HL-60 (cell line): ENCODE data around the gene WDFY4.

Experiments
- POLR2AphosphoS5 ChIP-seq: IDR thresholded peaks from 2 replicates; pipeline ENCODE4 v1.6.1; 2012; ENCODE audit warnings: low read depth
- SPI1 ChIP-seq: IDR thresholded peaks from 2 replicates; pipeline ENCODE4 v1.6.1; 2012; ENCODE audit warnings: low read depth, mild to moderate bottlenecking, borderline replicate concordance
- TF ChIP-seq, protein P1 (sequence below): IDR thresholded peaks from one replicate; pipeline ENCODE4 v1.5.1; 2011; ENCODE audit warnings: low read length, control low read depth, inconsistent platforms; ENCODE audit not compliant: insufficient read depth

DNA sequence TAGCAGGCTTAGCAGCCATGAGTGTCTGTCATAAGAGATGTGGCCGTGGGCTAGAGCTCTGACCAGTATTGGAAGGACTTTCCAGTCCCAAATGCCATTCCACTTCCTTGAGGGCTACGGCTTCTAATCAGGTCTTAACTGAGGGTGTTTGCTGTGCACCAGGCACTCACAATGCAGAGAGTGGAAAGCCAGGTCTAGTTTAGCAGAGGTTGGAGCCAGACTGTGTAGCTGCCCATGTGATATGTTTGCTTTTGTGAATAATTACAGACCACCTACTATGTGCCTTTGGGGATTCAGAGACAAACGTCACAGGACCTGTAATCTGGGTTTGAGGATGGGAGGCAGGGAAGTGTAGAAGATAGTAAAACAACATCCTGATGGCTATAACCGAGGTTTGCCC is 79.8 kb downstream of the WDFY4 start:
- TF ChIP-seq, protein P1, sequence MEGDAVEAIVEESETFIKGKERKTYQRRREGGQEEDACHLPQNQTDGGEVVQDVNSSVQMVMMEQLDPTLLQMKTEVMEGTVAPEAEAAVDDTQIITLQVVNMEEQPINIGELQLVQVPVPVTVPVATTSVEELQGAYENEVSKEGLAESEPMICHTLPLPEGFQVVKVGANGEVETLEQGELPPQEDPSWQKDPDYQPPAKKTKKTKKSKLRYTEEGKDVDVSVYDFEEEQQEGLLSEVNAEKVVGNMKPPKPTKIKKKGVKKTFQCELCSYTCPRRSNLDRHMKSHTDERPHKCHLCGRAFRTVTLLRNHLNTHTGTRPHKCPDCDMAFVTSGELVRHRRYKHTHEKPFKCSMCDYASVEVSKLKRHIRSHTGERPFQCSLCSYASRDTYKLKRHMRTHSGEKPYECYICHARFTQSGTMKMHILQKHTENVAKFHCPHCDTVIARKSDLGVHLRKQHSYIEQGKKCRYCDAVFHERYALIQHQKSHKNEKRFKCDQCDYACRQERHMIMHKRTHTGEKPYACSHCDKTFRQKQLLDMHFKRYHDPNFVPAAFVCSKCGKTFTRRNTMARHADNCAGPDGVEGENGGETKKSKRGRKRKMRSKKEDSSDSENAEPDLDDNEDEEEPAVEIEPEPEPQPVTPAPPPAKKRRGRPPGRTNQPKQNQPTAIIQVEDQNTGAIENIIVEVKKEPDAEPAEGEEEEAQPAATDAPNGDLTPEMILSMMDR, result no peak
- no peak for TF ChIP-seq POLR2AphosphoS5
- no peak for TF ChIP-seq SPI1
